ENCODE data around the gene CPVL.

GRCh38 chr7:29170781-29171180 is 24.4 kb upstream of the CPVL start:
- TF ChIP-seq, protein P1, sequence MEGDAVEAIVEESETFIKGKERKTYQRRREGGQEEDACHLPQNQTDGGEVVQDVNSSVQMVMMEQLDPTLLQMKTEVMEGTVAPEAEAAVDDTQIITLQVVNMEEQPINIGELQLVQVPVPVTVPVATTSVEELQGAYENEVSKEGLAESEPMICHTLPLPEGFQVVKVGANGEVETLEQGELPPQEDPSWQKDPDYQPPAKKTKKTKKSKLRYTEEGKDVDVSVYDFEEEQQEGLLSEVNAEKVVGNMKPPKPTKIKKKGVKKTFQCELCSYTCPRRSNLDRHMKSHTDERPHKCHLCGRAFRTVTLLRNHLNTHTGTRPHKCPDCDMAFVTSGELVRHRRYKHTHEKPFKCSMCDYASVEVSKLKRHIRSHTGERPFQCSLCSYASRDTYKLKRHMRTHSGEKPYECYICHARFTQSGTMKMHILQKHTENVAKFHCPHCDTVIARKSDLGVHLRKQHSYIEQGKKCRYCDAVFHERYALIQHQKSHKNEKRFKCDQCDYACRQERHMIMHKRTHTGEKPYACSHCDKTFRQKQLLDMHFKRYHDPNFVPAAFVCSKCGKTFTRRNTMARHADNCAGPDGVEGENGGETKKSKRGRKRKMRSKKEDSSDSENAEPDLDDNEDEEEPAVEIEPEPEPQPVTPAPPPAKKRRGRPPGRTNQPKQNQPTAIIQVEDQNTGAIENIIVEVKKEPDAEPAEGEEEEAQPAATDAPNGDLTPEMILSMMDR (conservative IDR thresholded peaks at IDR 0.05 in 1 of 2, IDR thresholded peaks at IDR 0.05 in 1 of 2; ENCODE audit: low read depth in 1 of 2, low read length in 2 of 2): no peak
- no peak for TF ChIP-seq EZH2 (IDR thresholded peaks at IDR 0.05; ENCODE audit: low read length, missing control alignments)

All from fibroblast of lung (primary cell).